SK-N-MC (cell line): Measurements from ENCODE around the gene ENG.

ENCODE experiments used
- EZH2 ChIP-seq: fragments of 200-600 bp; sonication (generic); IDR thresholded peaks from one replicate; pipeline ENCODE4 v1.6.1; 2017; ENCODE audit warnings: antibody characterized with exemption
- FOXP2 ChIP-seq: optimal IDR thresholded peaks from 2 replicates; pipeline ENCODE3; 2011; ENCODE audit warnings: mild to moderate bottlenecking, moderate library complexity; ENCODE audit not compliant: insufficient read depth; ENCODE audit errors: extremely low read length, control extremely low read depth
- POLR2AphosphoS5 ChIP-seq: IDR thresholded peaks from 2 replicates; pipeline ENCODE4 v1.6.1; 2012; ENCODE audit warnings: mild to moderate bottlenecking, low read depth, low read length, borderline replicate concordance

DNA sequence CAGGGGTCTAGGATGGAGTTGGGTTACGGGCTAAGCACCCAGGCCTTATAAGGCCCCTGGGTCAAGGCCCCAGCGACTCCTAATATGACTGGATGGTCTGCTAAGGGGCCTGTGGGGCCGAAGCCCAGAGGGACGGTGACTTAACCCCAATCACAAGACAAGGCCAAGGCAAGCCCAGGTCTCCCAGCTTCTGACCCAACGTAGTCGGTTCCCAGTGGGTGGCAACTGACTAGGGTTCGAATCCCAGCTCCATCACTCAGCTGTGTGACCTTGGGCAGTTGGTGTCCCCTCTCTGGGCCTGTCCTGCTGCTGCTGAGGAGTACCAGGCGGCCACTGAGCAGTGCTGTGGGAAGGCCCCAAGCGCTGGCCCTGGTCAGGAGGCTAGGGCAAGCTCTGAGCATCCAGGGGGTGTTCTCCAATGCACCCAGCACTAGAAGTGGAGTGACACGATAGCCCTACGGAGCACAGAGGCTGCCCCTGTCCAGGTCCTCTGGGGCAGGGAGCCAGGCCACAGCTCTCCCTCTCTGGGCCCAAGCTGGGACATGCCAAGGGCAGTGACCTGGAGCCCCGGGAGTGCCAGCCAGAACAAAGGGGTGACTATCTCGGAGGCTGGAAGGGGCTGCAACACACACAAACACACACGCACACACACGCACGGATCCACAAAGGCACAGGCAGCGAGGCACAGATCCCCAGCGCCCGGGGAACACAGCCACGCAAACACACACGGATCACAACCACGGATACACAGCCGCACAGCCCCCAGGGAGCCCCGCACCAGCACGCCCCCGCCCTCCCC, 22.5 kb upstream of the ENG start:
- TF ChIP-seq EZH2 (no peak), POLR2AphosphoS5 (no peak), FOXP2 (no peak)
